Astrocyte (in vitro differentiated cells and primary cell): ENCODE measurements around the gene SNX22. TPM values are rescaled to one million over a fixed set of nuclear protein-coding genes. Genes with fewer than 3 reads are reported as not detected.
A peak's percentile ranks its signal among the peaks of the same experiment; 100 is the strongest.

ENCODE experiments used
- DNase-seq: peaks from one replicate; pipeline ENCODE4 v3.0.0-alpha.2; 2010; ENCODE audit warnings: low read depth
- FAIRE-seq: peaks from 2 replicates; lab custom pipeline; 2011; peaks lifted over from hg19 to GRCh38; lab: Jason Lieb, UNC
- H2AFZ ChIP-seq: 2 replicates; pipeline ENCODE4 v1.6.0; 2012; ENCODE audit warnings: low read depth, low read length, inconsistent platforms
- H3K27ac ChIP-seq: 2 replicates; pipeline ENCODE4 v1.5.1; 2011; ENCODE audit warnings: low read depth, low read length, inconsistent platforms
- H3K27me3 ChIP-seq: 2 replicates; pipeline ENCODE4 v1.6.0; 2011; ENCODE audit warnings: low read length, inconsistent platforms; ENCODE audit not compliant: insufficient read depth
- H3K36me3 ChIP-seq: 2 replicates; pipeline ENCODE4 v1.5.1; 2011; ENCODE audit warnings: low read length, inconsistent platforms; ENCODE audit not compliant: insufficient read depth
- H3K4me1 ChIP-seq: 2 replicates; pipeline ENCODE4 v1.5.1; 2011; ENCODE audit warnings: low read length, inconsistent platforms; ENCODE audit not compliant: insufficient read depth
- H3K4me2 ChIP-seq: 2 replicates; pipeline ENCODE4 v1.6.0; 2012; ENCODE audit warnings: low read length, inconsistent platforms
- H3K4me3 ChIP-seq: 2 replicates; pipeline ENCODE4 v1.5.1; 2011; ENCODE audit warnings: low read depth, mild to moderate bottlenecking, low read length, inconsistent platforms; ENCODE audit not compliant: insufficient read depth
- H3K79me2 ChIP-seq: 2 replicates; pipeline ENCODE4 v1.6.0; 2012; ENCODE audit warnings: mild to moderate bottlenecking, low read length, inconsistent platforms; ENCODE audit not compliant: insufficient read depth
- H3K9ac ChIP-seq: 2 replicates; pipeline ENCODE4 v1.6.0; 2012; ENCODE audit warnings: mild to moderate bottlenecking, low read length, inconsistent platforms
- H3K9me3 ChIP-seq: 2 replicates; pipeline ENCODE4 v1.5.1; 2012; ENCODE audit warnings: low read depth, mild to moderate bottlenecking, low read length, inconsistent platforms; ENCODE audit not compliant: insufficient read depth
- H4K20me1 ChIP-seq: 2 replicates; pipeline ENCODE4 v1.6.0; 2012; ENCODE audit warnings: low read length, inconsistent platforms; ENCODE audit not compliant: insufficient read depth
- H3K27ac Mint-ChIP-seq: one replicate; pipeline ENCODE4 v1.8.0; 2021; ENCODE audit warnings: mild to moderate bottlenecking, mixed read lengths; ENCODE audit not compliant: unreplicated experiment
- H3K27me3 Mint-ChIP-seq: one replicate; pipeline ENCODE4 v1.8.0; 2021; ENCODE audit warnings: low read depth, mixed read lengths; ENCODE audit not compliant: unreplicated experiment
- H3K36me3 Mint-ChIP-seq: one replicate; pipeline ENCODE4 v1.8.0; 2021; ENCODE audit warnings: low read depth, mixed read lengths; ENCODE audit not compliant: unreplicated experiment
- H3K4me1 Mint-ChIP-seq: one replicate; pipeline ENCODE4 v1.8.0; 2021; ENCODE audit warnings: low read depth, mixed read lengths; ENCODE audit not compliant: unreplicated experiment
- H3K4me3 Mint-ChIP-seq: one replicate; pipeline ENCODE4 v1.8.0; 2021; ENCODE audit warnings: mild to moderate bottlenecking, moderate library complexity, mixed read lengths; ENCODE audit not compliant: unreplicated experiment
- H3K9me3 Mint-ChIP-seq: one replicate; pipeline ENCODE4 v1.8.0; 2021; ENCODE audit warnings: mild to moderate bottlenecking, mixed read lengths; ENCODE audit not compliant: unreplicated experiment
- CTCF ChIP-seq: IDR thresholded peaks from 2 replicates; pipeline ENCODE4 v1.5.1; 2011; ENCODE audit warnings: low read depth, mild to moderate bottlenecking, inconsistent platforms, low read length, moderate library complexity; ENCODE audit not compliant: insufficient read depth
- EZH2 ChIP-seq: IDR thresholded peaks from 2 replicates; pipeline ENCODE4 v1.6.1; 2012; ENCODE audit warnings: mild to moderate bottlenecking, low read length, inconsistent platforms; ENCODE audit not compliant: insufficient read depth
- total RNA-seq: library from RNA; stranded (reverse); gene quantifications from 2 replicates; pipeline ENCODE4 v1.2.1, GENCODE V29; 2021

The SNX22 gene
- total RNA-seq, 1 donor from 2014 or later, result 0.27 TPM

- H3K4me2 ChIP-seq, result peak within 1 kb of the TSS; percentile 99
- Mint-ChIP-seq H3K4me3 (peak within 1 kb of the TSS; percentile 92), H3K27ac (peak within 1 kb of the TSS; percentile 91), H3K36me3 (peaks cover 22% of the 10 kb centered on the region), H3K9me3 (no peaks in the 10 kb centered on the region), H3K4me1 (peaks cover 31% of the 10 kb centered on the region), H3K27me3 (no peaks in the 10 kb centered on the region)
- peak; percentile 94 for DNase-seq
- peaks cover 22% of the 10 kb centered on the region for H3K36me3 ChIP-seq
- H4K20me1 ChIP-seq, result peaks cover 41% of the 10 kb centered on the region
- peaks cover 25% of the 10 kb centered on the region for H3K4me1 ChIP-seq
- H3K9me3 ChIP-seq, result no peaks in the 10 kb centered on the region
- H2AFZ ChIP-seq, result peak within 1 kb of the TSS; percentile 76
- peak; percentile 21 for TF ChIP-seq CTCF
- no peak for TF ChIP-seq EZH2
- H3K9ac ChIP-seq, result peak within 1 kb of the TSS; percentile 92
- FAIRE-seq, result no peak
- H3K27ac ChIP-seq, result peak within 1 kb of the TSS; percentile 85
- H3K79me2 ChIP-seq, result peaks cover 47% of the 10 kb centered on the region
- H3K4me3 ChIP-seq, result peak within 1 kb of the TSS; percentile 87
- no peaks in the 10 kb centered on the region for H3K27me3 ChIP-seq
These were observed 11.5 kb downstream of the SNX22 start, which contains the start of gene PPIB for GRCh38 chr15:64162869-64163658. TSS of gene PPIB (minus strand) at chr15:64163022. CDS start at chr15:64162986, 36 bp downstream.

GRCh38 chr15:64163659-64164362 is 12.3 kb downstream of the SNX22 start:
- FAIRE-seq, result no peak
- peak overlapping the region; percentile 66 for H3K27ac ChIP-seq

More at GRCh38 chr15:64163659-64164362, 12.3 kb downstream of the SNX22 start:
- Histone ChIP-seq H3K4me2 (peak overlapping the region; percentile 87), H4K20me1 (peaks cover 34% of the 10 kb centered on the region), H2AFZ (peak overlapping the region; percentile 76), H3K9ac (peak overlapping the region; percentile 74), H3K79me2 (peaks cover 39% of the 10 kb centered on the region), H3K9me3 (no peaks in the 10 kb centered on the region), H3K4me1 (peaks cover 25% of the 10 kb centered on the region), H3K4me3 (peak overlapping the region; percentile 63), H3K27me3 (no peaks in the 10 kb centered on the region), H3K36me3 (peaks cover 15% of the 10 kb centered on the region)
- Mint-ChIP-seq H3K4me1 (peaks cover 25% of the 10 kb centered on the region), H3K9me3 (no peaks in the 10 kb centered on the region), H3K27ac (peak overlapping the region; percentile 34), H3K36me3 (peaks cover 19% of the 10 kb centered on the region), H3K4me3 (peak overlapping the region; percentile 81), H3K27me3 (no peaks in the 10 kb centered on the region)
- DNase-seq, result no peak
- no peak for TF ChIP-seq CTCF
- TF ChIP-seq EZH2, result no peak
